NCI-H526 treated with DMSO at 0.1 percent for 48 hours (cell line): Measurements from ENCODE around the gene LCOR.

Experiments used
- DNase-seq: peaks from one replicate; lab custom pipeline; 2025; lab: John Stamatoyannopoulos, UW

Gene LCOR

DNA sequence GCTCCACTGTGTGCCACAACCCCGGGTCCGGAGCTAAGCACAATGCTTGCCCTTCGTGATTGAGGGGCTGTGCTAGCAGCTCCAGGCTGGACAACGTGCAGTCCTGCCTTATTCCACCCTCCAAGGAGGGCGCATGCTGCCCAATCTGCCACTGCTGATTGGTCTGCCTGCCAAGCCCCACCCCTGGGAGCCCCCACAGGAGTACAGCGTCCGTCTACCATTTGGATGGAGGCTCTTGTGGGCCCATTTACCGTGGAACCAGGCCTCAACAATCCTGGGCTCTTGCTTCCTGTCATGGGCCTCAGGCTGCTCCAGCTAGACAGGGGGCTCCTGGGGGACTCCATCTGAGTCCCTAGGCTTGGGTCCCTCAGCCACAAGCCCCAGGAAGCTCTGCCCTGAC, 180.4 kb downstream of the LCOR start:
- DNase-seq = no peak

GRCh38 chr10:97013568-97013967, 181.5 kb downstream of the LCOR start:
- DNase-seq = no peak

DNA sequence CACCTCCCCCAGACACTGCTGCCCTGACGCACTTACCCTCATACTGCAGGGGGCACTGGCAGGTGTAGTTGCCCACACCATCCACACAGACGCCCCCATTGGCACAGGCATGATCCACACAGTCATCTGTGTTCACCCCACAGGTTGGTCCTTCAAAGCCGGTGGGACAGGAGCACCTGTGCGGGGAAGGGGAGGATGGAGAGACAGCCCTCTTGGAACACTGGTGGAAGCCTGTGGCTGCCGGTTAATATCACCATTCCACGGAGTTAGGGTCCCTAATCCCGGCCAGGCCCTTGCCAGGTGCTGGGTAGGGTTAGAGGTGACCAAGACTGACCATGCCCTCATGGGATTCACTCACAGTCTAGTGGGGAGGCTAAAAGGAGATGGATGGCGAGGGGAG, 181.9 kb downstream of the LCOR start:
- no peak for DNase-seq

DNA sequence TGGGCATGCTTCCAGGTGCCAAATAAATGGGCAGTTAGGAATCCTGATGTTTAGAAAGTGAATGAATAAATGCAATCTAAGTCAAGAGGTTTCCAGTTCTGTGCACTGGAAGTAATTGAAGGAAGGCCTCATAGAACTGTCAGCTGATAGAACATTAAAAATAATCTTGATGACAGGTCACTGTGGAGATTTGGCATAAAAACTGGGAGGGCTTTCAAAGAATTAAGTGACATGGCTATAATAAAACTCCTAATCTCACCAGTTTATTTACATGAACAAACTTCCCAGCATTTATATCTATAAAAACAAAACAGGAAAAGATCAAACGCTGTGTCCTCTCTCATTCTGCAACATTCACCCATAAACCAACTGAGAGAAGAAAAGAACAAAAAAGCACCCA, 183.1 kb downstream of the LCOR start:
- DNase-seq = no peak

DNA sequence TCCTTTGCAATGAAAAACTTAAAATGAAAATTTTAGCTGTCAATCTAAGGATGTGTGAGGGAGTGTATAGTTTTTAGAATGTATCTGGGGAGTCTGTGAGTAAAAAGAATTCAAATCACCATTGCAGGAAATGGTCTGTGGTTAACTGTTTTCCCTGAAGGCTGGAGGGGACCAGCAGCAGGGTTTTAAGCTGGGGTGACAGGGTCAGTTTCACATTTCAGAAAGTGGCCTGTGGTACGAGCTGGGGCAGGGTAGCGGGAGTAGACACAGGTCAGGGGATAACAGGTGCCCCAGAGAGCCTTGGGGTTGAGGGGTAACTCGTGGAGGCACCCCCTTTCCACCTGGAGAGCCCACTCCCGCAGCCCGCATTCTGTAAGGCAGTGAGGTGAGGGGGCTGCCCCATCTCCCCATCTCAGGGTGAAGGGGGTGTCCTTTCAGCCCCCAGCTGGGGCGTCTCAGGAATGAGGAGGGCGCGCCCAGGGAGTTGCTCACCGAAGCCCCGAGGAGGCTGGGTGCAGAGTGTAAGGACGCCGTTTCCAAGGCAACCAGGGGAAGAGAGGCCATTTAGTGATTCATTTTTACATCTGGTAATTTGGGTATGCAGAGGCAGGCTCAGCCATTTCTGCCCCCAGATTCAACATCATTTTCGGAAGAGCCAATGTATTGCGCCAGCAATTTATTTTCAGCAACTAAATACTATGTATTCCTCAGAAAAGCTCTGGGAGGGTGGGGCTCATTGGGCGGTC, 184.8 kb downstream of the LCOR start:
- no peak for DNase-seq

DNA sequence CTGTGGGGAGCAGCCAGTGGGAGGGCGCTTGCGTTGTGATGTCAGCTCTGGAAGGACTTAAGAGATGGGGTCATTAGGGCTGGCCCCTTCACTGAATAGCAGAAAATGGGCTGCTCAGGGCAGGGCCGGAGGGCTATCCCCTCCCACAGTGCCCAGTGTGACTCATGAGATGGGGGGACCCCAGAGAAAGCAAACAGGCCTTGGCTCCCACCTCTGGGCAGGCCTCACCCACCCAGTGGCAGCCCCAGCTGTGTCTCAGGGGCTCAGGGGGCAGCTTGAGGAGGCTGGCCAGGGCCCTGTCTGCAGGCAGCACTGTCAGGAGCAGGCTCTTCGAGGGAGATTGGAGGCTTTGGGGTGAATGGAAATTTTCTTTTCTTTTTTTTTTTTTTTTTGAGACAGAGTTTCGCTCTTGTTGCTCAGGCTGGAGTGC, 185.4 kb downstream of the LCOR start:
- DNase-seq = no peak

- DNase-seq = no peak
Observed at GRCh38 chr10:97018251-97019212, 186.4 kb downstream of the LCOR start.

DNA sequence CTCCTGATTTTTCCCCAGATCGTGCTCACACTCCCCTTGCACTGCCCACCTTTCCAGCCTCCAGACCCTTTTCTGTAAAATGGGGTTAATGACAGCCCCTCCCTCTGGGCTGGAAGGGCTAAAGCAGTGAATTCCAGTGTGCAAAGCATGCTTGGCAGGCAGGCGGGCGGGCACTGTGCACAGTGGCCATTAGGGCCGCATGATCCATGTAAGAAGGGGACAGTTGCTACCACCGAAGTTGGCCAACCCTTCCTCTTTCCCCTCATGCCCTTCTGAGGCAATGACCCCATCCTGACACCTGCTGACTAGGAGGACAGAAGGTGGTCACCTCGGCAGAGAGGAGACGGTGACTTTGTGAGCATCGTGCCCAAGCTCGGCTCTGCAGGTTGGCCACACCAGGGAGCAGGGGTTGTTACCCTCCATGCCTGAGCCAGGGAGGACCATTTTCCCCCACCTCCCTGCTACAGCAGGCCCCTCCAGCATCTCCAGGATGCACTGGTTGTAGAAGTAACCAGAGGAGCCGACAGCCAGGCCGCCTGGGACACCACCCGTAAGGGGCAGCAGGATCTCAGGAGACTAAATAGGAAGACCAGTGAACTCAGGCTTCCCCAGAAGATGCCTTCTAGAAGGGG, 187.2 kb downstream of the LCOR start:
- no peak for DNase-seq

- peak; percentile 82 for DNase-seq
Observed at GRCh38 chr10:97020452-97021400, 188.6 kb downstream of the LCOR start.

GRCh38 chr10:97022616-97023015, 190.5 kb downstream of the LCOR start:
- no peak for DNase-seq

DNA sequence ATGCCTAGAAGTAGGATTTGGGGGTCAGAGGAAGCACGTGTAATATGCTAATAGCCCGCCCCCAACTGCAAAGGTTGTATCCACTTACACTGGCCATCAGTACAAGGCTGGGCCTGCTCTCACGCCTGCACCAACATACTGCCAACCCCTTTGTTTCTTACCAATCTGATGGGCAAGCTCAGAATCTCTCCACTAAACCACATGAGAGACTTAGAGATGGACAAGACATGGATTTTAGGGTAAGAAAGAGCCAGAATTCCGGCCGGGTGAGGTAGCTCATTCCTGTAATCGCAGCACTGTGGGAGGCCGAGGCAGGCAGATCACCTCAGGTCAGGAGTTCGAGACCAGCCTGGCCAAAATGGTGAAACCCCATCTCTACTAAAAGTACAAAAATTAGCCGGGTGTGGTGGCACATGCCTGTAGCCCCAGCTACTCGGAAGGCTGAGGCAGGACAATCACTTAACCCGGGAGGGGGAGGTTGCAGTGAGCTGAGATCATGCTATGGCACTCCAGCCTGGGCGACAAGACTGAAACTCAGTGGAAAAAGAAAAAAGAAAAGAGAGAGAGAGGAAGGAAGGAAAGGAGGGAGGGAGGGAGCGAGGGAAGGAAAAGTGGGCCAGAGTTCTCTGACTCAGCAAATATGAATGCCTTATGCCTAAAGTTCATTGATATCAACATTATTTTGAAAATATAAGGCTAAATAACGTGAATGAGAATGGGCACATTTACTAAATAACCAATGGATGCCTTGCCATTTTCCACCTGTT, 191.5 kb downstream of the LCOR start:
- no peak for DNase-seq

GRCh38 chr10:97024168-97025073, 192.3 kb downstream of the LCOR start:
- DNase-seq = no peak

DNA sequence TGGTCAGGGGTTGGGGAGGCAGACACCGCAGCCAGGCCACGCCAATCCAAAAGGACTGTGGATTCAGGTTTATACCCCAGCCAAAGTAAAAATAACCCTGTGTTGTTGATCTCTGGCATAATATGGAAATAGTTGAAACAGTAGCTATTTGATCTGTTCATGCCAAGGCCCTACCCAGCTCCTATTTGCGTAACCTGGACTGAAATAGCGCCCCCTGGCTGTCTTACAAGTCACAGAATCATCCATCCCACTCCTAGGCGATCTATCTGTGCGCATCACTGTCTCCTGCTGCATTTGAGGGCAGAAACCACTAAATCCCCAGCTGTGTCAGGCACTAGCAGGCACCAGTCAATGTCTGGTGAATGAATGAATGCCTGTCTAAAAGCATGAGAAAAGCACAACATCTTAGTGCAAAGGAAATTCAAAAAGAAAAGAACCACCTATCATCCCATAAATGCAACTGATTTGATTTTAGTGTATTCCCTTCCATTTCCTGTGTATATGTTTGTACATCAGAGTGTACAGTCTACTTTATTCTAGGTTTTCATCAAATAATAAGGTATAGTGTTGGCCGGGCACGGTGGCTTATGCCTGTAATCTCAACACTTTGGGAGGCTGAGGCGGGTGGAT, 193.6 kb downstream of the LCOR start:
- DNase-seq = peak; percentile 6

DNA sequence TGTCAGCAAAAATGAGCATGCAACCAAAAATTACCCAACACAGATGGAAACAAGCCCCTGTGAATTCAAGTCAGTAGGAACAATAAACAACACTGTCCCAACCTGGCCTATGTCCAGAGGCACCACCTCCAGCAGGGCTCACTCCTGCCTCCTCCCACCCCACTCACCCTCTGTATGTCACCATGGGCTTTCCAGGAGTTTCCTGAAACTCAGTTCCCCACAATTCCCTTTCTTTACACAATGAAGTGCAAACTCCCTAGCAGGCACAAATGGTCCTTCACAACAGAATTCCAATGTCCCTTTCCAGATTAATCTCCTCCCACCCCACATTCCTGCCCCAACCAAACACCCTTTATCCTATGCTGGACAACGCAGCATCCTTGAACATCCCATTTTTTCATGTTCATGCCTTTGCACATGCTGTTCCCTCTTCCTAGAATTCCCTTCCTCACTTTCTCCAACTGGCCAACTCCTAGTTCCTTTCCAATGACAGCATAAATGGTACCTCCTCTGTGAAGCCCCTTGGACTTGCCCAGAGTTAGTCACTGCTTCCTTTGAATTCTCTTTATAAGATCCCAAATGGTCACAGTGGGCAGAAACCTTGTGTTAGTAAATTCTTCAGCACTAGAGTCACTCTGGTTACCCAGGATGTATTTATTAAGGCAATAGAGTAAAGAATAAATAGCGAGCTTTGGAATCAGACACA, 196.2 kb downstream of the LCOR start:
- no peak for DNase-seq

GRCh38 chr10:97028832-97029178, 196.7 kb downstream of the LCOR start:
- DNase-seq = no peak

DNA sequence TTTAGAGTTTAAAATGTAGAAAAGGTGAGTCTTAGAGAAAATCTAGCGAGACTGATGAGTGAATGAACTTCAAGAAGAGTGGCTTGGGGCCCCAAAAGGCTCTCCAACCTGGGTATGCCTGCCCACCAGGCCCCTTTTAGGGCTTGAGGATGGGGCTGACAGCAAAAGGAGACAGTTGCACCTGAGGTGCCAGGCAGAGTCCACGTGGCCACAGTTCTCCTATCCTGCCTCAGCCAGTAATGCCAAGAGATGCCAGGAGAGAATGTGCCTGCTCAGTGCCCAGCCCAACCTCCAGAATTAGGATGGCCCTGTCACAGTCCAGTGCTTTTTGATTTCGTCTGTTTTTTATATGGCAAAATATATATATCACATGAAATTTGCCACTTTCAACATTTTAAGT, 197.2 kb downstream of the LCOR start:
- DNase-seq = no peak

- no peak for DNase-seq
Observed at GRCh38 chr10:97030894-97031293, 198.8 kb downstream of the LCOR start.

DNA sequence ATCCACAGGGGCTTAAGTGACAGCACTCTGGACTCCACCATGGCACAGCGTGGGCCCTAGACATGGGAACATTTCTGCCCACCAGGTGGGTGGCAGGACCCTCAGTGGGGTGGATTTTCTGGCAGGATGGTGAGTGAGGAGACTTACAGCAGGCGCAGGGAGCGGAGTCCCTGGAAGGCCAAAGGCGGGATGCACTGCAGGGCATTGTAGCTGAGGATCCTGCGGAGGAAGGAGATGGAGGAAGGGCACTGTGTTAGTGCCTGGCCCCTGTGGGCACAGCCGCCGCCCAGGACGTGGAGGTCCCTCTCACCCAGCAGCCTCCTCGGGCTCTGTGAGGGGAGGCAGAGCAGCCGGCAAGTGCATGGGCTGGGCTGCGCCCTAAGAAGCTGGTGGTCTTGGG, 199.4 kb downstream of the LCOR start:
- DNase-seq = no peak

GRCh38 chr10:97032624-97033023, 200.5 kb downstream of the LCOR start:
- peak; percentile 34 for DNase-seq
